K562 (cell line): ENCODE data around the gene PDE6B. TPM values are rescaled to one million over a fixed set of nuclear protein-coding genes. Genes with fewer than 3 reads are reported as not detected.

ENCODE experiments used
- ATAC-seq: fragments of 200-7000 bp; cut with Tn5 transposase; 3 replicates; pipeline ENCODE4 v1.9.1; 2020; ENCODE audit warnings: moderate library complexity
- BruUV-seq: library from RNA; stranded (reverse); fragments of 400-500 nt; replicated peaks from 2 replicates; lab custom pipeline; 2021; lab: Mats Ljungman, UMichigan
- CTCF ChIA-PET: fragments of 300-600 bp; formaldehyde crosslinking; extraction: SDS; loops from one replicate; lab custom pipeline; 2021; ENCODE audit warnings: low intra/inter-chr PET ratio; lab: Yijun Ruan, JAX
- POLR2A ChIA-PET: fragments of 300-600, 350-650 bp; sonication (Branson Sonifier 250); formaldehyde crosslinking; extraction: SDS; loops from one replicate; lab custom pipeline; 2021; ENCODE audit warnings: antibody characterized with exemption, inconsistent platforms; lab: Yijun Ruan, JAX
- DNase-seq, 4 experiments: peaks; one replicate each; pipeline versions ENCODE4 v3.0.0 to v3.0.0-alpha.2; 2011 to 2018; ENCODE audit warnings: low spot score in 3 of 4, mixed read lengths in 3 of 4; ENCODE audit errors: extremely low read depth in 1 of 4
- FAIRE-seq: peaks from 2 replicates; lab custom pipeline; 2011; peaks lifted over from hg19 to GRCh38; lab: Jason Lieb, UNC
- H2AFZ ChIP-seq: 2 replicates; pipeline ENCODE4 v1.6.0; 2011; ENCODE audit warnings: low read depth, low read length, control low read depth, inconsistent platforms
- H3K27ac ChIP-seq: fragments of 200-600 bp; 3 replicates; pipeline ENCODE4 v1.8.0; 2011; ENCODE audit warnings: low read depth, mild to moderate bottlenecking, control low read depth, inconsistent platforms, low read length, moderate library complexity, mixed read lengths; ENCODE audit errors: extremely low read depth
- H3K27me3 ChIP-seq, 2 experiments: fragments of 300-600 bp in 1 of 2; 2 replicates in 1 of 2; 3 replicates in 1 of 2; pipeline versions ENCODE4 v1.6.0 to v1.8.0; 2011; ENCODE audit warnings: inconsistent platforms in 2 of 2, low read length in 2 of 2, mild to moderate bottlenecking in 1 of 2, mixed read lengths in 1 of 2, moderate library complexity in 1 of 2; ENCODE audit not compliant: control insufficient read depth in 2 of 2, insufficient read depth in 2 of 2
- H3K36me3 ChIP-seq: fragments of 300-600 bp; 3 replicates; pipeline ENCODE4 v1.8.0; 2011; ENCODE audit warnings: mild to moderate bottlenecking, low read length, inconsistent platforms; ENCODE audit not compliant: control insufficient read depth, insufficient read depth
- H3K4me1 ChIP-seq, 2 experiments: fragments of 200-600 bp in 1 of 2; replicated peaks in 1 of 2; 2 replicates in 1 of 2; 3 replicates in 1 of 2; pipeline versions ENCODE4 v1.5.1 to v1.8.0; 2011; ENCODE audit warnings: inconsistent platforms in 2 of 2, low read length in 2 of 2, mild to moderate bottlenecking in 1 of 2, mixed read lengths in 1 of 2, moderate library complexity in 1 of 2; ENCODE audit not compliant: control insufficient read depth in 2 of 2, insufficient read depth in 2 of 2
- H3K4me2 ChIP-seq: 2 replicates; pipeline ENCODE4 v1.6.1; 2011; ENCODE audit warnings: low read length, control low read depth, inconsistent platforms, mixed read lengths; ENCODE audit not compliant: insufficient read depth
- H3K4me3 ChIP-seq: fragments of 200-600 bp; sonication (generic), shearing (Covaris generic); 2 replicates; pipeline ENCODE4 v1.5.1; 2016; ENCODE audit warnings: control low read depth, inconsistent platforms
- H3K79me2 ChIP-seq: fragments of 200-600 bp; 3 replicates; pipeline ENCODE4 v1.8.0; 2011; ENCODE audit warnings: low read length, inconsistent platforms; ENCODE audit not compliant: control insufficient read depth, insufficient read depth
- H3K9ac ChIP-seq, 2 experiments: 2 replicates each; pipeline versions ENCODE4 v1.6.0 to v1.6.1; 2011; ENCODE audit warnings: low read depth in 2 of 2, low read length in 2 of 2, control low read depth in 1 of 2, inconsistent platforms in 1 of 2, mild to moderate bottlenecking in 1 of 2, mixed read lengths in 1 of 2; ENCODE audit not compliant: insufficient read depth in 1 of 2
- H3K9me1 ChIP-seq: one replicate; pipeline ENCODE4 v1.6.0; 2011; ENCODE audit warnings: inconsistent platforms, mild to moderate bottlenecking, low read length, moderate library complexity; ENCODE audit not compliant: control insufficient read depth, insufficient read depth
- H3K9me3 ChIP-seq: replicated peaks from 2 replicates; pipeline ENCODE4 v1.5.1; 2011; ENCODE audit warnings: low read depth, low read length, inconsistent platforms; ENCODE audit not compliant: control insufficient read depth, insufficient read depth
- H4K20me1 ChIP-seq: replicated peaks from 2 replicates; pipeline ENCODE4 v1.6.1; 2011; ENCODE audit warnings: low read length, inconsistent platforms, mixed read lengths; ENCODE audit not compliant: control insufficient read depth, insufficient read depth
- ATF7 ChIP-seq: fragments of 450-650 bp; IDR thresholded peaks from 2 replicates; pipeline ENCODE4 v1.7.1; 2014; ENCODE audit warnings: mild to moderate bottlenecking, moderate library complexity
- CEBPB ChIP-seq: fragments of 450-650 bp; IDR thresholded peaks from 2 replicates; pipeline ENCODE4 v1.6.1; 2016; ENCODE audit warnings: missing genetic modification characterization, missing compliant biosample characterization
- DACH1 ChIP-seq: fragments of 450-650 bp; IDR thresholded peaks from 2 replicates; pipeline ENCODE4 v1.6.1; 2018; ENCODE audit not compliant: partially characterized antibody
- E2F1 ChIP-seq: sonication (generic); formaldehyde crosslinking; IDR thresholded peaks from 2 replicates; pipeline ENCODE4 v1.8.1; 2023; ENCODE audit warnings: mild to moderate bottlenecking, missing genetic modification reagents, moderate library complexity
- HDAC1 ChIP-seq, 2 experiments: fragments of 450-650 bp; IDR thresholded peaks; 2 replicates each; pipeline ENCODE4 v1.6.1; 2016 to 2017; ENCODE audit warnings: inconsistent platforms in 1 of 2, mild to moderate bottlenecking in 1 of 2, moderate library complexity in 1 of 2
- ID3 ChIP-seq, 2 experiments: fragments of 250-450 bp in 1 of 2; fragments of 450-650 bp in 1 of 2; sonication (Bioruptor Pico) in 1 of 2; IDR thresholded peaks; 2 replicates each; pipeline versions ENCODE4 v1.6.1 to v1.8.0; 2016 to 2021; ENCODE audit warnings: mild to moderate bottlenecking in 2 of 2, moderate library complexity in 2 of 2, missing compliant biosample characterization in 1 of 2, missing genetic modification characterization in 1 of 2
- MTA3 ChIP-seq: fragments of 450-650 bp; formaldehyde crosslinking; IDR thresholded peaks from 2 replicates; pipeline ENCODE4 v1.6.1; 2017; ENCODE audit warnings: mild to moderate bottlenecking, borderline replicate concordance
- RBM22 ChIP-seq: fragments of 200-400 bp; formaldehyde crosslinking; IDR thresholded peaks from 2 replicates; pipeline ENCODE4 v1.6.1; 2018; ENCODE audit warnings: low read length, low read depth; ENCODE audit not compliant: poor library complexity, severe bottlenecking
- SMARCA4 ChIP-seq: fragments of 450-650 bp; IDR thresholded peaks from 2 replicates; pipeline ENCODE4 v1.6.1; 2016
- SMARCA5 ChIP-seq: fragments of 450-650 bp; IDR thresholded peaks from 2 replicates; pipeline ENCODE4 v1.6.1; 2016
- SUPT5H ChIP-seq: fragments of 450-650 bp; IDR thresholded peaks from 2 replicates; pipeline ENCODE4 v1.6.1; 2016
- USF1 ChIP-seq: sonication (generic); formaldehyde crosslinking; IDR thresholded peaks from 2 replicates; pipeline ENCODE4 v1.9.0; 2022; ENCODE audit warnings: mild to moderate bottlenecking, missing genetic modification reagents
- ZBTB7A ChIP-seq: IDR thresholded peaks from 2 replicates; pipeline ENCODE4 v1.6.1; 2011; ENCODE audit warnings: low read depth, mild to moderate bottlenecking, low read length, moderate library complexity, borderline replicate concordance; ENCODE audit not compliant: control insufficient read depth
- ZNF12 ChIP-seq: sonication (generic); formaldehyde crosslinking; IDR thresholded peaks from 2 replicates; pipeline ENCODE4 v1.4.0; 2020; ENCODE audit warnings: mild to moderate bottlenecking, missing genetic modification reagents
- ZNF830 ChIP-seq: fragments of 250-450 bp; sonication (Bioruptor Pico); IDR thresholded peaks from 2 replicates; pipeline ENCODE4 v1.5.0; 2021; ENCODE audit warnings: mild to moderate bottlenecking
- WGBS: fragments of 100-300 bp; shearing (Covaris generic); methylation state at CpG from one replicate; pipeline ENCODE4 v1.1.6; 2016; ENCODE audit warnings: low coverage, mixed read lengths; ENCODE audit not compliant: insufficient coverage; ENCODE audit errors: missing lambda C conversion rate; 5-methylcytosine and 5-hydroxymethylcytosine counted together
- in situ Hi-C: fragments of 300-500 bp; cut with MboI; formaldehyde crosslinking; loops from 4 replicates; pipeline ENCODE4 v1.15.0; 2018; ENCODE audit warnings: inconsistent platforms, mixed read lengths
- intact Hi-C: fragments of 100-400 bp; cut with micrococcal nuclease; formaldehyde crosslinking; loops from 2 replicates; pipeline ENCODE4 v1.14.2; 2022
- polyA plus RNA-seq, 8 experiments: library from polyadenylated mRNA; depleted of rRNA in 4 of 8; stranded (reverse) in 5 of 8; unstranded in 3 of 8; fragments of >200 nt; fragmentation: Nextera tagmentation in 2 of 8; fragmentation: Illumina TruSeq in 1 of 8; extraction: Ambion mirVana in 2 of 8; extraction: Trizol in 1 of 8; gene quantifications; 2 replicates each; pipeline versions ENCODE4 v1.2.1 to v1.2.3, GENCODE V29; 2011 to 2014; ENCODE audit warnings: inconsistent platforms in 1 of 8, missing spikeins in 1 of 8
- total RNA-seq, 7 experiments: library from RNA; depleted of rRNA in 6 of 7; stranded (reverse); fragments of >200 nt in 6 of 7; fragmentation: Illumina TruSeq in 2 of 7; extraction: Trizol in 2 of 7; gene quantifications; 2 replicates each; pipeline versions ENCODE4 v1.2.1 to v1.2.3, GENCODE V29; 2011 to 2021; ENCODE audit warnings: low replicate concordance in 1 of 7
- TF ChIP-seq, protein P1 (sequence below): fragments of 450-650 bp; IDR thresholded peaks from 2 replicates; pipeline ENCODE4 v1.6.1; 2017; ENCODE audit warnings: antibody characterized with exemption

PDE6B gene
- total and polyA plus RNA-seq, 9 of the 15 experiments (the other 6 are each of a cell fraction or from before 2014, with no cell fraction given): 0.04 TPM; not detected in 8

- FAIRE-seq (peak; percentile 100), ATAC-seq (peak; percentile 96), DNase-seq (peak; percentile 90 to 97 (median 93))
- Histone ChIP-seq H3K27ac (peak overlapping the region; percentile 78), H3K4me1 (peaks cover 19 to 73% of the 10 kb centered on the region in 2 experiments), H3K9me1 (no peaks in the 10 kb centered on the region), H2AFZ (peak overlapping the region; percentile 87), H3K79me2 (peaks cover 7% of the 10 kb centered on the region; the same call in 2 of the 3 replicates), H3K27me3 (no peaks in the 10 kb centered on the region), H4K20me1 (0 out of 2 replicates have a peak, but pooled peaks cover 4% of the 10 kb centered on the region), H3K36me3 (no peaks in the 10 kb centered on the region), H3K4me3 (peak overlapping the region; percentile 28), H3K9ac (peak overlapping the region; percentile 62 to 82), H3K9me3 (no peaks in the 10 kb centered on the region), H3K4me2 (peak overlapping the region; percentile 82)
- intact Hi-C loops: loop anchor here (1.0 to 10.0 kb wide), 3 partner anchors 18 to 297 kb away; partner anchors contain the start of genes IDUA and PCGF3
- WGBS: 9% methylated on average over 37 of the region's 38 CpGs
- ChIA-PET POLR2A (interaction anchor here (0.6 to 0.8 kb wide), 6 partner anchors 20 to 340 kb away, joined by 3 to 4 read pairs (median 3); no protein-coding TSS in a partner anchor), CTCF (no interaction called here)
- in situ Hi-C loops: no loop called here
- TSS peak; percentile 87 for BruUV-seq
- TF ChIP-seq USF1 (CRISPR knock-in tag) (peak; percentile 51; the same call in 1 of the 2 replicates), E2F1 (CRISPR knock-in tag) (0 out of 2 replicates have a peak, but pooled peaks have one; percentile 61), RBM22 (no peak), ATF7 (peak; percentile 69), HDAC1 (IDR thresholded peaks at IDR 0.05) (peak in 1 of 2 experiments; percentile 42; a peak in 1 of 4 replicates), MTA3 (peak; percentile 82; the same call in 1 of the 2 replicates), SMARCA5 (no peak), ZNF12 (peak; percentile 67; the same call in 1 of the 2 replicates), ZBTB7A (peak; percentile 50; the same call in 1 of the 2 replicates), SUPT5H (peak; percentile 71), ID3 (CRISPR knock-in tag; IDR thresholded peaks at IDR 0.05) (no peak), ID3 (tag; IDR thresholded peaks at IDR 0.05) (no peak), ZNF830 (CRISPR knock-in tag) (no peak), SMARCA4 (peak; percentile 52; the same call in 1 of the 2 replicates), CEBPB (tag) (peak; percentile 95), DACH1 (peak; percentile 41)
- TF ChIP-seq, protein P1, sequence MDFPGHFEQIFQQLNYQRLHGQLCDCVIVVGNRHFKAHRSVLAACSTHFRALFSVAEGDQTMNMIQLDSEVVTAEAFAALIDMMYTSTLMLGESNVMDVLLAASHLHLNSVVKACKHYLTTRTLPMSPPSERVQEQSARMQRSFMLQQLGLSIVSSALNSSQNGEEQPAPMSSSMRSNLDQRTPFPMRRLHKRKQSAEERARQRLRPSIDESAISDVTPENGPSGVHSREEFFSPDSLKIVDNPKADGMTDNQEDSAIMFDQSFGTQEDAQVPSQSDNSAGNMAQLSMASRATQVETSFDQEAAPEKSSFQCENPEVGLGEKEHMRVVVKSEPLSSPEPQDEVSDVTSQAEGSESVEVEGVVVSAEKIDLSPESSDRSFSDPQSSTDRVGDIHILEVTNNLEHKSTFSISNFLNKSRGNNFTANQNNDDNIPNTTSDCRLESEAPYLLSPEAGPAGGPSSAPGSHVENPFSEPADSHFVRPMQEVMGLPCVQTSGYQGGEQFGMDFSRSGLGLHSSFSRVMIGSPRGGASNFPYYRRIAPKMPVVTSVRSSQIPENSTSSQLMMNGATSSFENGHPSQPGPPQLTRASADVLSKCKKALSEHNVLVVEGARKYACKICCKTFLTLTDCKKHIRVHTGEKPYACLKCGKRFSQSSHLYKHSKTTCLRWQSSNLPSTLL: no peak
Measured at GRCh38 chr4:687048-687970, 61.9 kb downstream of the PDE6B start.
